GM12865 (cell line): Measurements from ENCODE around the gene ZC3H6.
"Not testable (repeated sequence)": the region's sequence is repeated elsewhere in the genome, so short reads cannot be mapped to it uniquely, and the experiment has no call there.

Source experiments
- DNase-seq: peaks from one replicate; pipeline ENCODE4 v3.0.0; 2010; ENCODE audit warnings: low read depth
- H3K4me3 ChIP-seq: 2 replicates; pipeline ENCODE4 v1.5.1; 2011; ENCODE audit warnings: mild to moderate bottlenecking, low read depth, low read length, control low read depth
- CTCF ChIP-seq: IDR thresholded peaks from 2 replicates; pipeline ENCODE4 v1.5.1; 2011; ENCODE audit warnings: low read length, control low read depth, low read depth, inconsistent platforms; ENCODE audit not compliant: insufficient read depth; ENCODE audit errors: missing control alignments

ZC3H6 gene

GRCh38 chr2:112275887-112276773, 733 bp downstream of the ZC3H6 start:
- peak; percentile 90 for DNase-seq
- no peak for TF ChIP-seq CTCF
- peak overlapping the region; percentile 73 for H3K4me3 ChIP-seq

GRCh38 chr2:112276954-112277353, 1.6 kb downstream of the ZC3H6 start:
- peak overlapping the region; percentile 73 for H3K4me3 ChIP-seq
- no peak for TF ChIP-seq CTCF
- DNase-seq, result no peak

- TF ChIP-seq CTCF, result no peak
- no peak for DNase-seq
- H3K4me3 ChIP-seq, result no peak overlapping the region
Measured at GRCh38 chr2:112277596-112278220, 2.3 kb downstream of the ZC3H6 start.

- not testable (repeated sequence) for H3K4me3 ChIP-seq, DNase-seq
Measured at GRCh38 chr2:112282066-112282465, 6.7 kb downstream of the ZC3H6 start.

GRCh38 chr2:112283535-112283934, 8.1 kb downstream of the ZC3H6 start:
- not testable (repeated sequence) for DNase-seq, H3K4me3 ChIP-seq

- TF ChIP-seq CTCF, result no peak
- no peak for DNase-seq
- H3K4me3 ChIP-seq, result no peak overlapping the region
Measured at GRCh38 chr2:112290088-112290487, 14.7 kb downstream of the ZC3H6 start.

GRCh38 chr2:112290648-112291047, 15.3 kb downstream of the ZC3H6 start:
- no peak for TF ChIP-seq CTCF
- no peak for DNase-seq
- no peak overlapping the region for H3K4me3 ChIP-seq
